Colonic mucosa (tissue), 4 donors: ENCODE results near the gene MCHR1. TPM values are rescaled to one million over a fixed set of nuclear protein-coding genes. Genes with fewer than 3 reads are reported as not detected.

Experiments used
- DNase-seq: peaks from one replicate; pipeline ENCODE4 v3.0.0-alpha.2; 2020
- H3K27ac ChIP-seq: fragments of 200-600 bp; one replicate; pipeline ENCODE4 v1.8.0; 2021
- H3K27me3 ChIP-seq: fragments of 200-600 bp; one replicate; pipeline ENCODE4 v1.8.0; 2021
- H3K36me3 ChIP-seq: fragments of 200-600 bp; one replicate; pipeline ENCODE4 v1.8.0; 2021
- H3K4me1 ChIP-seq: fragments of 200-600 bp; one replicate; pipeline ENCODE4 v1.8.0; 2021; ENCODE audit warnings: mild to moderate bottlenecking
- H3K4me3 ChIP-seq: fragments of 200-600 bp; one replicate; pipeline ENCODE4 v1.8.0; 2021
- H3K9ac ChIP-seq, 2 donors: one replicate each; pipeline ENCODE4 v1.7.0; 2013; ENCODE audit warnings: control low read depth in 2 of 2, low read depth in 2 of 2, low read length in 2 of 2
- H3K9me3 ChIP-seq: fragments of 200-600 bp; one replicate; pipeline ENCODE4 v1.8.0; 2021
- intact Hi-C: fragments of 100-400 bp; cut with DNase I; formaldehyde crosslinking; loops from one replicate; pipeline ENCODE4 v1.14.1; 2022
- total RNA-seq, 2 donors: library from RNA; stranded (reverse); fragmentation: NEBNext Ultra II Directional in 1 of 2; extraction: Animal tissue kit (Norgen Biotek cat#: 25700) in 1 of 2; gene quantifications; one replicate each; pipeline ENCODE4 v1.2.1, GENCODE V29; 2021
- TF ChIP-seq, protein P1 (sequence below): fragments of 200-600 bp; IDR thresholded peaks from one replicate; pipeline ENCODE4 v1.8.0; 2022; ENCODE audit warnings: antibody characterized with exemption, mild to moderate bottlenecking
- donor health status: healthy.
- donor health status: DM: no; HTN: no; CAD: no.
- donor health status: DM: no; HTN: no; CAD: no.

The MCHR1 gene
- total RNA-seq, 2 donors from 2014 or later, result 0.16 TPM; not detected in 1

DNA sequence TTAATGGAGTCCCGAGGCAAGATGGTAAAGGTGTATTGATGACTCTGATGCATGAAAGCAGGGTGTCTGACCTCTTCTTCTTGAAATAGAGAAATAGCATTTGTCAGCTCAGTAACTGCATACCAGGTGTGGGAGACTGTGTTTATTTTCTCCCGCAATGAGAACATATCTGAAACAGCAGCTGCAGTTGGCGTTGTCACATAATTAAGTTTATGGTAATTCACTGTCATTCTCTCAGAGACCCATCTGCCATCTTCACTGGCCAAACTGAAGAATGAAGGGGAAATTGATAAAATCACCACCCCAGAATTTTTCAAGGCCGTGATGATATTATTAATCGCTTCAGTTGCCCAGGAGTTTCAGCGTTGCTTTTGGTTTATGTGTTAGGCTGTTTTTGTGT, 20.1 kb upstream of the MCHR1 start:
- Histone ChIP-seq H3K4me3 (no peak overlapping the region), H3K4me1 (no peaks in the 10 kb centered on the region), H3K9me3 (no peaks in the 10 kb centered on the region), H3K27me3 (no peaks in the 10 kb centered on the region), H3K27ac (no peak overlapping the region), H3K9ac (no peak overlapping the region), H3K36me3 (no peaks in the 10 kb centered on the region)
- TF ChIP-seq, protein P1, sequence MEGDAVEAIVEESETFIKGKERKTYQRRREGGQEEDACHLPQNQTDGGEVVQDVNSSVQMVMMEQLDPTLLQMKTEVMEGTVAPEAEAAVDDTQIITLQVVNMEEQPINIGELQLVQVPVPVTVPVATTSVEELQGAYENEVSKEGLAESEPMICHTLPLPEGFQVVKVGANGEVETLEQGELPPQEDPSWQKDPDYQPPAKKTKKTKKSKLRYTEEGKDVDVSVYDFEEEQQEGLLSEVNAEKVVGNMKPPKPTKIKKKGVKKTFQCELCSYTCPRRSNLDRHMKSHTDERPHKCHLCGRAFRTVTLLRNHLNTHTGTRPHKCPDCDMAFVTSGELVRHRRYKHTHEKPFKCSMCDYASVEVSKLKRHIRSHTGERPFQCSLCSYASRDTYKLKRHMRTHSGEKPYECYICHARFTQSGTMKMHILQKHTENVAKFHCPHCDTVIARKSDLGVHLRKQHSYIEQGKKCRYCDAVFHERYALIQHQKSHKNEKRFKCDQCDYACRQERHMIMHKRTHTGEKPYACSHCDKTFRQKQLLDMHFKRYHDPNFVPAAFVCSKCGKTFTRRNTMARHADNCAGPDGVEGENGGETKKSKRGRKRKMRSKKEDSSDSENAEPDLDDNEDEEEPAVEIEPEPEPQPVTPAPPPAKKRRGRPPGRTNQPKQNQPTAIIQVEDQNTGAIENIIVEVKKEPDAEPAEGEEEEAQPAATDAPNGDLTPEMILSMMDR, result no peak
- no peak for DNase-seq
- intact Hi-C loops, result no loop called here

DNA sequence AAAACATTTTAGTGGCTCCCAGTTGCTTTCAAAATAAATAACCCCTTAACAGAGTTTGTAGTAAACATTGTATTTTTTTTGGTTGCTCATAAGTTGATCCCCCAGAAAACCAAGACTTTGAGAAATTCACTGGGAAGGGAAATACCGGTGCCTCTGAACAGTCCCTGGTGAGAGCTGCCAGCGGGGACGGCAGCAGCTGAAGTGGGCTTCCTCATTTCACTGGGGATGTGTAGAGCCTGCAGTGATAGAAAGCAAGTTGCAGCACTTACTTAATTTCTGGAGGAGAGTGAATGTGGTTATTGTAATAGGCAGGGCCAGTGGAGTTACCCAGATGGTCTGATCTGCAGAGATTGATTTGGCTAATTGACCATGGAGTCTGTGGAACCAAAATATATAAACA, 18.6 kb upstream of the MCHR1 start:
- TF ChIP-seq, protein P1, result no peak
- no peak for DNase-seq
- Histone ChIP-seq H3K9me3 (no peaks in the 10 kb centered on the region), H3K4me1 (no peaks in the 10 kb centered on the region), H3K4me3 (no peak overlapping the region), H3K27me3 (no peaks in the 10 kb centered on the region), H3K9ac (no peak overlapping the region), H3K36me3 (no peaks in the 10 kb centered on the region), H3K27ac (no peak overlapping the region)
- intact Hi-C loops, result no loop called here

DNA sequence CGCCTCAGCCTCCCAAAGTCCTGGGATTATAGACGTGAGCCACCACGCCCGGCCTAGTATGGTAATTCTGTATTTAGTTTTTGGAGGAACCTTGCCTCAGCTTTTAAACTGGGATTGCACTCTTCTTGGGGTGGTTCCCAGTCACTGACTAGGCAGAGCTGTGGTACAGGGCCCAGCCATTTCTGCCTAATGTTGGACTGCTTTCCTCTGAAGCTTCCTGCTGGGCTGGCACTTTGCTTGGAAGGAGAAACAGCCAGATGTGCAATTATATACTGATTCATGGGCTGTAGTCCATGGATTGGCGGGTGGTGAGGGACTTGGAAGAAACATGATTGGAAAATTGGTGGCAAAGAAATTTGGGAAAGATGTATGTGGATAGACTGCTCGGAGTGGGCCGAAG, 17.6 kb upstream of the MCHR1 start:
- no peak for DNase-seq
- Histone ChIP-seq H3K36me3 (no peaks in the 10 kb centered on the region), H3K27ac (no peak overlapping the region), H3K9ac (no peak overlapping the region), H3K4me3 (no peak overlapping the region), H3K9me3 (no peaks in the 10 kb centered on the region), H3K27me3 (no peaks in the 10 kb centered on the region), H3K4me1 (no peaks in the 10 kb centered on the region)
- intact Hi-C loops, result no loop called here
- TF ChIP-seq, protein P1, result no peak

DNA sequence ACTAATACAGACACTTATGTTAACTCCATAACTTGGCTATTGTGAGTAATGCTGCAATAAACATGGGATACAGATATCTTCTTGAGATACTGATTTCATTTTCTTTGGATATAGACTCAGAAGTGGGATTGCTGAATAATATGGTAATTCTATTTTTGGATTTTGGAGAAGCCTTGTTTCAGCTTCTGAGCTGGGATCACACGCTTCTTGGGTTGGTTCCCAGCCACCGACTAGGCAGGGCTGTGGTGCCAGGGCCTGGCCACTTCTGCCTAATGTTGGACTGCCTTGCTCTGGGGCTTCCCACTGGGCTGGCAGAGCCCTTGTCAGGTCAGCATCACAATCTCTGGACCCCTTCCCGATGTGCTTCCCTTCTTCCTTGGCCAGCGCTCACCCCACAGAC, 14.0 kb upstream of the MCHR1 start:
- no peaks in the 10 kb centered on the region for H3K9me3 ChIP-seq
- H3K27me3 ChIP-seq, result no peaks in the 10 kb centered on the region
- H3K4me3 ChIP-seq, result no peak overlapping the region
- DNase-seq, result no peak
- peak overlapping the region; percentile 17 for H3K27ac ChIP-seq
- TF ChIP-seq, protein P1, result no peak
- H3K9ac ChIP-seq, result no peak overlapping the region
- intact Hi-C loops, result no loop called here
- no peaks in the 10 kb centered on the region for H3K36me3 ChIP-seq
- H3K4me1 ChIP-seq, result no peaks in the 10 kb centered on the region

DNA sequence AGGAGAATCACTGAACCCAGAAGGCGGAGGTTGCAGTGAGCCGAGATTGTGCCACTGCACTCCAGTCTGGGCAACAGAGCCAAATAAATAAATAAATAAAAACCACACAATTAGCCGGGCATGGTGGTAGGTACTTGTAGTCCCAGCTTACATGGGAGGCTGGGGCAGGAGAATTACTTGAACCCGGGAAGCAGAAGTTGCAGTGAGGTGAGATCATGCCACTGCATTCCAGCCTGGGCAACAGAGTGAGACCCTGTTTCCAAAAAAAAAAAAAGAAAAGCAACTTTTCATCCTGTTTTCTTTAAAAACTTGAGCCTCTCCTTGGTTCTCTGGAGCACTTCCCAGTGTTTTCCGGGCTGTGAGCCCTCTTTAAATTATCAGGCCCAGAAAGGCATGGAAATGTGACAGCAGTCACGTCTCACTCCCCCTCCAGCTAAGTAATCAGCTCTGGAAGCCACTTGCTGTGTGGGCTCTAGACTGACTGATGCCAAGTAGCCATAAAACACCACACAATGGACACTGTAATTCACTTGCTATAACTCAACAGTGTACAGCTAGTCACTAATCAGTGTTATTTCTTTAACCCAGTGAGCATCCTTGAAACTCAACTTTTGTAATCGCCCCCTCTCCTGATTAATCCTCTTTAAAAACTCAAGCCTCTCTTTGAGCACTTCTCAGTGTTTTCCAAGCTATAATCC, 13.0 kb upstream of the MCHR1 start:
- H3K36me3 ChIP-seq, result no peaks in the 10 kb centered on the region
- intact Hi-C loops, result no loop called here
- no peak overlapping the region for H3K9ac ChIP-seq
- no peaks in the 10 kb centered on the region for H3K27me3 ChIP-seq
- H3K9me3 ChIP-seq, result no peaks in the 10 kb centered on the region
- H3K4me1 ChIP-seq, result no peaks in the 10 kb centered on the region
- no peak for DNase-seq
- H3K27ac ChIP-seq, result peak overlapping the region; percentile 17
- TF ChIP-seq, protein P1, result no peak
- no peak overlapping the region for H3K4me3 ChIP-seq
